GM12878 (cell line): ENCODE measurements around the gene ADD1. TPM values are rescaled to one million over a fixed set of nuclear protein-coding genes. Genes with fewer than 3 reads are reported as not detected.

Experiments used
- ATAC-seq: fragments of 200-7000 bp; cut with Tn5 transposase; 3 replicates; pipeline ENCODE4 v1.9.1; 2020; ENCODE audit warnings: mild to moderate bottlenecking, moderate library complexity
- BruUV-seq: library from RNA; stranded (reverse); fragments of 400-500 nt; replicated peaks from 2 replicates; lab custom pipeline; 2021; lab: Mats Ljungman, UMichigan
- CTCF ChIA-PET: fragments of 300-600 bp; sonication (Branson Sonifier 250); formaldehyde crosslinking; extraction: SDS; loops from one replicate; lab custom pipeline; 2021; ENCODE audit warnings: inconsistent platforms; lab: Yijun Ruan, JAX
- POLR2A ChIA-PET: fragments of 350-600 bp; formaldehyde crosslinking; extraction: SDS; loops from one replicate; lab custom pipeline; 2021; ENCODE audit warnings: inconsistent platforms; lab: Charles Lee
- RAD21 ChIA-PET: fragments of 300-600 bp; sonication (Branson Sonifier 250); formaldehyde crosslinking; loops from one replicate; lab custom pipeline; 2023; ENCODE audit warnings: antibody characterized with exemption; ENCODE audit not compliant: unreplicated experiment; lab: Charles Lee
- SMC1A ChIA-PET: fragments of 300-600 bp; sonication (Branson Sonifier 250); formaldehyde crosslinking; loops from one replicate; lab custom pipeline; 2023; ENCODE audit not compliant: unreplicated experiment, uncharacterized antibody; lab: Charles Lee
- DNase-seq: peaks from one replicate; pipeline ENCODE4 v3.0.0-alpha.2; 2011; ENCODE audit warnings: low read depth, low spot score
- FAIRE-seq: peaks from 3 replicates; lab custom pipeline; 2011; peaks lifted over from hg19 to GRCh38; lab: Jason Lieb, UNC
- H2AFZ ChIP-seq: 2 replicates; pipeline ENCODE4 v1.6.0; 2011; ENCODE audit warnings: low read depth, low read length, control low read depth; ENCODE audit not compliant: control insufficient read depth
- H3K27ac ChIP-seq: 2 replicates; pipeline ENCODE4 v1.5.1; 2011; ENCODE audit warnings: control low read depth; ENCODE audit not compliant: control insufficient read depth, insufficient read depth
- H3K27me3 ChIP-seq, 2 experiments: replicated peaks in 1 of 2; 2 replicates each; pipeline versions ENCODE4 v1.6.0 to v1.6.1; 2011; ENCODE audit warnings: low read length in 1 of 2; ENCODE audit not compliant: control insufficient read depth in 2 of 2, insufficient read depth in 2 of 2
- H3K36me3 ChIP-seq, 2 experiments: 2 replicates each; pipeline ENCODE4 v1.5.1; 2011; ENCODE audit warnings: low read length in 1 of 2; ENCODE audit not compliant: control insufficient read depth in 2 of 2, insufficient read depth in 2 of 2
- H3K4me1 ChIP-seq: 2 replicates; pipeline ENCODE4 v1.6.1; 2011; ENCODE audit warnings: mild to moderate bottlenecking, low read length, moderate library complexity, mixed read lengths; ENCODE audit not compliant: control insufficient read depth, insufficient read depth
- H3K4me2 ChIP-seq: 2 replicates; pipeline ENCODE4 v1.6.0; 2011; ENCODE audit warnings: control low read depth; ENCODE audit not compliant: control insufficient read depth, insufficient read depth
- H3K4me3 ChIP-seq: fragments of 200-600 bp; sonication (generic); 2 replicates; pipeline ENCODE4 v1.5.1; 2016
- H3K79me2 ChIP-seq: 2 replicates; pipeline ENCODE4 v1.6.0; 2011; ENCODE audit warnings: low read length; ENCODE audit not compliant: control insufficient read depth, insufficient read depth
- H3K9ac ChIP-seq: 2 replicates; pipeline ENCODE4 v1.8.0; 2011; ENCODE audit warnings: low read length, control low read depth, mixed read lengths; ENCODE audit not compliant: control insufficient read depth, insufficient read depth
- H3K9me3 ChIP-seq: replicated peaks from 3 replicates; pipeline ENCODE4 v1.5.1; 2011; ENCODE audit warnings: mild to moderate bottlenecking, low read length; ENCODE audit not compliant: control insufficient read depth, insufficient read depth
- H4K20me1 ChIP-seq: 2 replicates; pipeline ENCODE4 v1.6.0; 2011; ENCODE audit not compliant: control insufficient read depth, insufficient read depth
- CHD2 ChIP-seq: IDR thresholded peaks from 2 replicates; pipeline ENCODE4 v1.6.1; 2011; ENCODE audit warnings: low read depth, low read length, improper control_type of control experiment, borderline replicate concordance
- CREM ChIP-seq: IDR thresholded peaks from 2 replicates; pipeline ENCODE4 v1.6.1; 2014; ENCODE audit warnings: antibody characterized with exemption, low read depth
- HDAC2 ChIP-seq: fragments of 200-600 bp; sonication (generic); IDR thresholded peaks from 2 replicates; pipeline ENCODE4 v1.6.1; 2017
- HDGF ChIP-seq: fragments of 450-650 bp; IDR thresholded peaks from 2 replicates; pipeline ENCODE4 v1.6.1; 2016; ENCODE audit warnings: antibody characterized with exemption
- PAX8 ChIP-seq: fragments of 450-650 bp; IDR thresholded peaks from 2 replicates; pipeline ENCODE4 v1.6.1; 2017; ENCODE audit warnings: mild to moderate bottlenecking, moderate library complexity
- STAT3 ChIP-seq: IDR thresholded peaks from 2 replicates; pipeline ENCODE4 v1.6.1; 2011; ENCODE audit warnings: low read depth, low read length, improper control_type of control experiment
- WRNIP1 ChIP-seq: IDR thresholded peaks from 2 replicates; pipeline ENCODE4 v1.6.1; 2011; ENCODE audit warnings: low read depth, low read length, improper control_type of control experiment, borderline replicate concordance
- YY1 ChIP-seq: IDR thresholded peaks from 2 replicates; pipeline ENCODE4 v1.6.1; 2011; ENCODE audit warnings: low read depth, mild to moderate bottlenecking, low read length
- ZZZ3 ChIP-seq: IDR thresholded peaks from 2 replicates; pipeline ENCODE4 v1.6.1; 2011; ENCODE audit warnings: low read depth; ENCODE audit not compliant: control insufficient read depth, insufficient read length
- WGBS: methylation state at CpG from one replicate; pipeline ENCODE4 v1.1.6; 2016; ENCODE audit warnings: low lambda C conversion rate; ENCODE audit not compliant: insufficient replicate concordance, insufficient coverage; ENCODE audit errors: missing lambda C conversion rate; 5-methylcytosine and 5-hydroxymethylcytosine counted together
- in situ Hi-C: fragments of 300-500 bp; cut with MboI; formaldehyde crosslinking; loops from 9 replicates; pipeline ENCODE4 v1.14.3; 2018; ENCODE audit warnings: mixed read lengths
- intact Hi-C: fragments of 100-400 bp; cut with micrococcal nuclease; formaldehyde crosslinking; loops from one replicate; pipeline ENCODE4 v1.14.2; 2022; ENCODE audit not compliant: unreplicated experiment
- polyA plus RNA-seq, 11 experiments: library from polyadenylated mRNA; depleted of rRNA in 4 of 11; unstranded in 6 of 11; stranded (reverse) in 5 of 11; fragments of >200 nt; fragmentation: Nextera tagmentation in 4 of 11; fragmentation: Illumina TruSeq in 1 of 11; extraction: Ambion mirVana in 4 of 11; extraction: Trizol in 1 of 11; gene quantifications; 1 replicate in 1 of 11; 2 replicates in 10 of 11; pipeline versions ENCODE4 v1.2.1 to v1.2.3, GENCODE V29; 2011 to 2016; ENCODE audit warnings: inconsistent platforms in 2 of 11, missing spikeins in 2 of 11, low read depth in 1 of 11
- total RNA-seq, 4 experiments: library from RNA; depleted of rRNA in 3 of 4; stranded (reverse); fragments of >200 nt in 3 of 4; fragmentation: Illumina TruSeq in 1 of 4; extraction: Trizol in 1 of 4; gene quantifications; 2 replicates each; pipeline versions ENCODE4 v1.2.1 to v1.2.3, GENCODE V29; 2013 to 2021
- TF ChIP-seq, protein P1 (sequence below): fragments of 450-650 bp; IDR thresholded peaks from 2 replicates; pipeline ENCODE4 v1.6.1; 2017; ENCODE audit warnings: mild to moderate bottlenecking, low read depth, inconsistent platforms; ENCODE audit not compliant: poor library complexity, severe bottlenecking
- TF ChIP-seq, protein P2 (sequence below), 3 experiments: IDR thresholded peaks in 2 of 3; conservative IDR thresholded peaks in 1 of 3; 2 replicates each; pipeline ENCODE4 v1.5.1; 2011; ENCODE audit warnings: low read depth in 3 of 3, low read length in 3 of 3, mild to moderate bottlenecking in 3 of 3, control low read depth in 2 of 3, moderate library complexity in 2 of 3, inconsistent platforms in 1 of 3, mixed read lengths in 1 of 3; ENCODE audit not compliant: control insufficient read depth in 2 of 3, insufficient read depth in 1 of 3; ENCODE audit errors: extremely low read depth in 1 of 3

Gene ADD1
- total and polyA plus RNA-seq, 10 of the 15 experiments (the other 5 are each of a cell fraction or from before 2014, with no cell fraction given): 21.6 to 182 (median 105) TPM

DNA sequence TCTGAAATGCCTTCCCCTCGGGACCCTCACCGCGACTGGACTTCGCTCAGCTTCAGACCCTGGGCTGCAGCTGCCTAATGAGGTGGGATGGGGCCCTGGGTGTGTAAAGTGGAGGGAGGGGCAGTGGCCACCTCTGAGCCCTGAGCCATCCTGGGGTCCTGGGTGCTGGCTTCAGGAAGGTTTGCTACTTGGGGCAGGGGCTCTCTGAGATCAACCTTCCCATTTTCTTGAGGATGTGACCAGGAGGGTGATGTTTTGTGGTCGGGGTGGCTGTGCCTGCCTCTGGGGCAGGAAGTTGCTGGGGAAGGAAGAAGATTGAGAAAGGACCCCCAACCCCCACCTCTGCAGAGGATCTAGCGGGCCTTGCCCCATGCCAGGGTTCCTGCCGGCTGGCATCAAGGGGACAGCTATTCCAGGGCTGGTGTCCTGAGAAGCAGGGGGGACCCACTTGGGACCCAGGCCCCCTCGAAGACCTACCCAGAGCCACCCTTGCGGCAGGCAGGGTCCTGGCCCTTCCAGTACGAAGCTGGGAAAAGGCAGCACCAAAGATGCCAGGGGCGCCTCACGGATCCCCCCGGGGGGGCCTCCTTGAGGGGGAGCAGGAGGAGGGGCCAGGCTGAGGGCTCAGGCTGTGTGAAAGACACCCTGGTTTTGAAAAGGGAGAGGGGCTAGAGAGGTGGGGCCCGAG lies 44.3 kb upstream of the ADD1 start (continued):
- TF ChIP-seq, protein P1, sequence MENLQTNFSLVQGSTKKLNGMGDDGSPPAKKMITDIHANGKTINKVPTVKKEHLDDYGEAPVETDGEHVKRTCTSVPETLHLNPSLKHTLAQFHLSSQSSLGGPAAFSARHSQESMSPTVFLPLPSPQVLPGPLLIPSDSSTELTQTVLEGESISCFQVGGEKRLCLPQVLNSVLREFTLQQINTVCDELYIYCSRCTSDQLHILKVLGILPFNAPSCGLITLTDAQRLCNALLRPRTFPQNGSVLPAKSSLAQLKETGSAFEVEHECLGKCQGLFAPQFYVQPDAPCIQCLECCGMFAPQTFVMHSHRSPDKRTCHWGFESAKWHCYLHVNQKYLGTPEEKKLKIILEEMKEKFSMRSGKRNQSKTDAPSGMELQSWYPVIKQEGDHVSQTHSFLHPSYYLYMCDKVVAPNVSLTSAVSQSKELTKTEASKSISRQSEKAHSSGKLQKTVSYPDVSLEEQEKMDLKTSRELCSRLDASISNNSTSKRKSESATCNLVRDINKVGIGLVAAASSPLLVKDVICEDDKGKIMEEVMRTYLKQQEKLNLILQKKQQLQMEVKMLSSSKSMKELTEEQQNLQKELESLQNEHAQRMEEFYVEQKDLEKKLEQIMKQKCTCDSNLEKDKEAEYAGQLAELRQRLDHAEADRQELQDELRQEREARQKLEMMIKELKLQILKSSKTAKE: no peak
- no peak for TF ChIP-seq HDAC2
- no peak for TF ChIP-seq CREM
- TF ChIP-seq ZZZ3: no peak
- no peak for TF ChIP-seq PAX8
- TF ChIP-seq STAT3: no peak

DNA sequence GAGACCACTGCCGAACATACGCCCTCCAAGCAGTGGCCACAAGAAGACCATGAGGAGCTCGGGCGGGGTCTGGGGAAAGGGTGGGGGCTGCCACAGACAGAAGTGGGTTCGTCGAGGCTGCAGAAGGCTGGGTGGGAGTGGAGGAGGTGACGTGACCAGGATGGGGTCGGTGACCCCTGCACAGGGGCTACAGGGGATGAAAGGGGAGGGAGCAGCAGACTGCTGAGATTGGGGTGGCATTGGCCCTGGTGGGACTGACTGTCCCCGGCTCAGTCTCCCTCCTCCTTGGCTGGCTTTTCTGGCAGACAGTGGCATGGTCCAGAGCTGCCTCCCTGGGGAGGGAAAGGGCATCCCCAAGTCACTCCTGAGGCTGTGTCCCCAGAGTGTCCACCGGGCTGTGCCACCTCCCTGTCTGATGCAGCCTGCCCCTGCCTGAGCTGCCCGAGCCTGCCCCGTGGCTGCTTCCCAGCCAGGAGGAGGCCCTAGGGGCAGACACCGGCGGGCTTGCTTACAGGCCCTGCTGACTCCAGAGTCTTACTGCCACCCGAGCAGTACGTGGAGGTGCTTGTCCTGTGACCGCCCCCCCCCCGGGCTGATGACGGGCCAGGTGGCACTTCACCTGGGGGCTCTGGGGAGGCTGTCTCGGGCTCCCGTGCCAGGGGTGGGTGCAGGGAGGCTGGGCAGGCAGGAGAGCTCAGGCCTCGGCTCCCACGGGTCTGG lies 43.5 kb upstream of the ADD1 start:
- Histone ChIP-seq H3K27me3 (no peaks in the 10 kb centered on the region), H3K79me2 (peaks cover 40% of the 10 kb centered on the region), H4K20me1 (no peaks in the 10 kb centered on the region), H3K4me1 (peaks cover 54% of the 10 kb centered on the region), H3K27ac (peak overlapping the region; percentile 82), H3K9ac (peak overlapping the region; percentile 53), H3K36me3 (no peaks in the 10 kb centered on the region; a peak in 2 of 4 replicates), H3K4me2 (peak overlapping the region; percentile 60), H3K9me3 (no peaks in the 10 kb centered on the region), H3K4me3 (peak overlapping the region; percentile 77), H2AFZ (no peak overlapping the region)
- no peak for DNase-seq
- in situ Hi-C loops (no loop called here), intact Hi-C loops (no loop called here)
- peak; percentile 6 for ATAC-seq
- ChIA-PET CTCF (interaction anchor here (0.6 to 4.5 kb wide), 6 partner anchors 13 to 127 kb away, joined by 3 to 17 read pairs (median 4); no protein-coding TSS in a partner anchor), RAD21 (interaction anchor here (0.9 to 5.4 kb wide), 6 partner anchors 13 to 154 kb away, joined by 3 to 43 read pairs (median 5); no protein-coding TSS in a partner anchor), SMC1A (interaction anchor here (0.7 to 6.2 kb wide), 11 partner anchors 10 to 136 kb away, joined by 3 to 49 read pairs (median 4); no protein-coding TSS in a partner anchor), POLR2A (interaction anchor here (0.6 to 6.7 kb wide), 8 partner anchors 8 to 136 kb away, joined by 3 to 57 read pairs (median 4); partner anchors contain the start of gene SH3BP2)
- WGBS: 30% methylated on average over 22 of the region's 23 CpGs
- peak; percentile 31 for FAIRE-seq
- BruUV-seq: no TSS peak
- TF ChIP-seq WRNIP1: 0 out of 2 replicates have a peak, but pooled peaks have one; percentile 60
- TF ChIP-seq, protein P2, sequence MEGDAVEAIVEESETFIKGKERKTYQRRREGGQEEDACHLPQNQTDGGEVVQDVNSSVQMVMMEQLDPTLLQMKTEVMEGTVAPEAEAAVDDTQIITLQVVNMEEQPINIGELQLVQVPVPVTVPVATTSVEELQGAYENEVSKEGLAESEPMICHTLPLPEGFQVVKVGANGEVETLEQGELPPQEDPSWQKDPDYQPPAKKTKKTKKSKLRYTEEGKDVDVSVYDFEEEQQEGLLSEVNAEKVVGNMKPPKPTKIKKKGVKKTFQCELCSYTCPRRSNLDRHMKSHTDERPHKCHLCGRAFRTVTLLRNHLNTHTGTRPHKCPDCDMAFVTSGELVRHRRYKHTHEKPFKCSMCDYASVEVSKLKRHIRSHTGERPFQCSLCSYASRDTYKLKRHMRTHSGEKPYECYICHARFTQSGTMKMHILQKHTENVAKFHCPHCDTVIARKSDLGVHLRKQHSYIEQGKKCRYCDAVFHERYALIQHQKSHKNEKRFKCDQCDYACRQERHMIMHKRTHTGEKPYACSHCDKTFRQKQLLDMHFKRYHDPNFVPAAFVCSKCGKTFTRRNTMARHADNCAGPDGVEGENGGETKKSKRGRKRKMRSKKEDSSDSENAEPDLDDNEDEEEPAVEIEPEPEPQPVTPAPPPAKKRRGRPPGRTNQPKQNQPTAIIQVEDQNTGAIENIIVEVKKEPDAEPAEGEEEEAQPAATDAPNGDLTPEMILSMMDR (IDR thresholded peaks at IDR 0.05 in 2 of 3, conservative IDR thresholded peaks at IDR 0.05 in 1 of 3; ENCODE audit: control insufficient read depth in 2 of 3, extremely low read depth in 1 of 3, insufficient read depth in 1 of 3, low read depth in 3 of 3, low read length in 3 of 3): peak in 1 of 3 experiments; percentile 14; a peak in 1 of 6 replicates
- 0 out of 2 replicates have a peak, but pooled peaks have one; percentile 15 for TF ChIP-seq HDGF
- TF ChIP-seq YY1: no peak
- 0 out of 2 replicates have a peak, but pooled peaks have one; percentile 23 for TF ChIP-seq CHD2
